GM19438 (cell line): ENCODE data around the gene ARHGEF5.
"Not testable (repeated sequence)": the region's sequence is repeated elsewhere in the genome, so short reads cannot be mapped to it uniquely, and the experiment has no call there.

ENCODE experiments used
- ATAC-seq: cut with Tn5 transposase; IDR thresholded peaks from one replicate; pipeline ENCODE4 v1.9.1; 2021; ENCODE audit warnings: low read depth; ENCODE audit not compliant: unreplicated experiment

The ARHGEF5 gene

DNA sequence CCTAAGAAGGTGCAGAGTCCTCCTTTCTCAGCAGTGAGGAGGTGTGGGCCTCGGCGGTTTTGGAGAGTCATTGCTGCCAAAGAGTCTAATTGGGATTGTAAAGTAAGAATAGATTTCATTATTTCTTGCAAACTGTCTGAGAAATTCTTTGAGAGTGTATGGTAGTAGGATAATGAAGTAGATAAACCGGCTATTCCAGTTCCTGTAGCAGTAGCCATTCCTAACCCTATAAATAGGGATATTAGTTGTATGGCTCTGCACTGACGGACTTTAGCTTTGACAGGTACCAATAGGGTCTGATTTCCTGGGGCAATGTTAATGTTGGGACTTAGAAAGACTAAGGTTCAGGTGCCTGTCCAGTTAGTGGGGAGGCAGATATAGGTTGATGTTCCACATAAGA lies 63.7 kb downstream of the ARHGEF5 start:
- ATAC-seq, result not testable (repeated sequence)

DNA sequence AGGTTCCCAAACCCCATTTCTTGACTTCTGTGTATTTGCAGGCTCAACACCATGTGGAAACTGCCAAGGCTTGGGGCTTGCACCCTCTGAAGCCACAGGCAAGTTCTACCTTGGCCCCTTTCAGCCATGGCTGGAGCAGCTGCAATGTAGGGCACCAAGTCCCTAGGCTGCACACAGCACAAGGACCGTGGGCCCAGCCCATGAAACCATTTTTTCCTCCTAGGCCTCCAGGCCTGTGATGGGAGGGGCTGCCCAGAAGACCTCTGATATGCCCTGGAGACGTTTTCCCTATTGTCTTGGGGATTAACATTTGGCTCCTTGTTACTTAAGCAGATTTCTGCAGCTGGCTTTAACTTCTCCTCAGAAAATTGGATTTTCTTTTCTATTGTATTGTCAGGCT lies 72.3 kb downstream of the ARHGEF5 start:
- ATAC-seq, result not testable (repeated sequence)

DNA sequence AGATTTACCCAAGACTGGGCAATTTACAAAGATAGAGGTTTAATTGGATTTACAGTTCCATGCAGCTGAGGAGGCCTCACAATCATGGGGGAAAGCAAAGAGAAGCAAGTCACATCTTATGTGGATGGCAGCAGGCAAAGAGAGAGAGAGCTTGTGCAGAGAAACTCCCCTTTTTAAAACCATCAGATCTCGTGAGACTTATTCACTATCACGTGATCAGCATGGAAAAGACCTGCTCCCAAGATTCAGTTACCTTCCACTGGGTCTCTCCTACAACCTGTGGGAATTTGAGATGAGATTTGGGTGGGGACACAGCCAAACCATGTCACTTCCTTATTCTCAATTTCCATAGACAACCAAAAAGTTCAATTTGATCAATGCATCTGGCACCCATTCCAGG lies 73.2 kb downstream of the ARHGEF5 start:
- no peak for ATAC-seq
